HG02870 (cell line): ENCODE data around the gene FOXF1.

ENCODE experiments used
- ATAC-seq: cut with Tn5 transposase; IDR thresholded peaks from one replicate; pipeline ENCODE4 v1.9.1; 2021; ENCODE audit warnings: mild to moderate bottlenecking, moderate library complexity; ENCODE audit not compliant: unreplicated experiment

FOXF1 gene

DNA sequence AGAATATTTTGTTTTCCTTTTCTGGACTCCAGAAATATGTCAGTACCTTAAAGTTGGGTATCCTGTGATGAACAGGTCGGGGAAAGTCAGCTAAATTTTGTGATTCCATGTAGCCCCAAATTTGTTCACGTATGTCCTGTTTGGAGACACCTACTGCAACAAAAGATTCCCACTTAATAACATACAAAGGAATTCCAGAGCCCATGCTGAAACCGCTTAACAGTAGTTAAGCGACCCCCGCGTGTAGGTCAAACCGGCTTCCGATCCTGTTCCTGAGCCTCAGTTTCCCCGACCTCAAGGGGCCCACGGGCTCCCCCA, 44.2 kb downstream of the FOXF1 start:
- ATAC-seq, result no peak

DNA sequence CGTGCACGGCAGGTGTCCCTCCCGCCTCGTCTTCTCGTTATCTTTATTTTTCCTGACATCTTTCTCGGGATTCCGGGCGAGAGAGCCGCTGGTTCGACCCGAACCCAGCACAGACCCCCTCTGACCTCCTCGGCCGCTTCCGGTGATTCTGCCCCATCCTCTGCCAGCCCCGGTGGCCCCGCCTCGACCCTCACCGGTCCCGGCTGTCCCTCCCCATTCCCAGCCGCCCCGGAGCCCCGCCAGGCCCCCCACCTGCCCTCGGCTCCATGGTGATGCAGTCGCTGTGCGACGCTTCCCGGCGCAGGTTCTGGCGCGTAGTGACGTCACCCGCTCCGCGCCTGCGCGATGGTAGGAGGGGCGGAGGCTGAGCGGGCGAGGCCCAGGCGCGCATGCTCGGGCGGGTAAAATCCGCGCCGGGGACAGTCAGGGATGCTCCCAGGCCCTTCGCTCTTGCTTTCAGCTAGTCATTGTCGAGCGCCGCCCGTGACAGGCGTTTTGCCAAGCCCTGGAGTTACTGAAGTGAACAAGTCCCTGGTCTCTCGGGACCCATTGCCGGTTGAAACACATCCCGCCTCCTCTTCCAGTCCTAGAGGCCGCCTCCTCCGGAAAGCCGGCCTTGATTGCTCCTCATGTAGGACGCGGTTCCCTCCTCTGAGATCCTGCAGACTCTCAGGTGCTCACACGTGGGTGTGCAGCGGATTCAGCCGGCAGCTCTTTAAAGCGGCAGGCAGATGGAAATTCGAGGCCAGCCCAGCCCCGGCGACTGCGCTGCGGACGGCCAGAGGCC, 44.8 kb downstream of the FOXF1 start, which contains the start of gene MTHFSD:
TSS of gene MTHFSD (minus strand) at position 319 of the 787 bp plus-strand sequence. CDS start at position 268, 51 bp downstream.
- ATAC-seq, result peak; percentile 82

DNA sequence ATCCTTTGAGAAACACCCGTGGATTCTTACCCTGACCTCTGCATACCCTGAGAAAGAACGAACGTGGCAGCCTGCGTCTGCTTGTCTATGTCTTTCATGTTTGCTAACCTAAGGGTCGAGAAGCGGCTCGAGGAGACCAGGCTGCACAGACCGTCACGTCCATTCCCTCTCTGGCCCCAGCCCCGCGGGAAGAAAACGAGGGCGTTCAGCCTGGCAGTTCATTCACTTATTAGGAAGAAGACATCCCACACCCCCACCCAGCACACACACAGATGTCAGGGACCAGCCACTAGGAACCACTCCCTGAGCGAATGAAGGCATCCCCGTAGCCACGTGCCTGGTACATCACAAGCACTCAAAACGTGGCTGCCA, 45.4 kb downstream of the FOXF1 start:
- no peak for ATAC-seq

DNA sequence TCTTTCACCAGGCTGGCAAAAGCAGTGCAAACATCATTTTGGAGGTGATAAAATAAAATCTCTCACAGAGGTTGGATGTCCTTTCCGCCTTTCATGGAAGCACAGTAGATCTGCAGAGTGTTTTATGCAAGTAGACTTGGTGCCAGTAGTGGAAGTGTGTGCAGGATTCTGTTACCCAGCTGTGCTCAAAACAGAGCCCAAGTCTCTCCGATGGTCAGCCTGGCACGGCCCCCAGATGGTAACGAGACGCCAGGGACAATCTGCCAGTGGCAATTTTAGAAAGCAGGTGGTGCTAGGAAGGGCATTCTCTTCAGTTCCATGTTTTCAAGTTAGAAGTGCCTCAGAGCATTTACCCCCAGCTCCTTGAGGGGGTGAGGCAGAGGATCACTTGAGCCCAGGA, 46.2 kb downstream of the FOXF1 start:
- ATAC-seq, result no peak

DNA sequence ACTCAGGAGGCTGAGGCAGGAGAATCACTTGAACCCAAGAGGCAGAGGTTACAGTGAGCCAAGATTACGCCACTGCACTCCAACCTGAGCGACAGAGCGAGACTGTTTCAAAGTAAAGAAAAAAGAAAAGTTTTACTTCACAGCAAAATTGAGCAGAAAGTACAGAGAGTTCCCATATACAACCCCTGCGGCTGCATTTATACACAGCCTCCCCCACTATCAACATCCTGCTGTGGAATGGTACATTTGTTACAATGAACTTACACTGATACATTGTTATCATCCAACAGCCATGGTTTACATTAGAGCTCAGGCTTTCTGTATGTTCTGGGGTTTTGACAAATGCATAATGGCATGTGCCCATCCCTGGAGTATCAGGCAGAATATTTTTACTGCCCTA, 47.3 kb downstream of the FOXF1 start:
- ATAC-seq, result no peak

DNA sequence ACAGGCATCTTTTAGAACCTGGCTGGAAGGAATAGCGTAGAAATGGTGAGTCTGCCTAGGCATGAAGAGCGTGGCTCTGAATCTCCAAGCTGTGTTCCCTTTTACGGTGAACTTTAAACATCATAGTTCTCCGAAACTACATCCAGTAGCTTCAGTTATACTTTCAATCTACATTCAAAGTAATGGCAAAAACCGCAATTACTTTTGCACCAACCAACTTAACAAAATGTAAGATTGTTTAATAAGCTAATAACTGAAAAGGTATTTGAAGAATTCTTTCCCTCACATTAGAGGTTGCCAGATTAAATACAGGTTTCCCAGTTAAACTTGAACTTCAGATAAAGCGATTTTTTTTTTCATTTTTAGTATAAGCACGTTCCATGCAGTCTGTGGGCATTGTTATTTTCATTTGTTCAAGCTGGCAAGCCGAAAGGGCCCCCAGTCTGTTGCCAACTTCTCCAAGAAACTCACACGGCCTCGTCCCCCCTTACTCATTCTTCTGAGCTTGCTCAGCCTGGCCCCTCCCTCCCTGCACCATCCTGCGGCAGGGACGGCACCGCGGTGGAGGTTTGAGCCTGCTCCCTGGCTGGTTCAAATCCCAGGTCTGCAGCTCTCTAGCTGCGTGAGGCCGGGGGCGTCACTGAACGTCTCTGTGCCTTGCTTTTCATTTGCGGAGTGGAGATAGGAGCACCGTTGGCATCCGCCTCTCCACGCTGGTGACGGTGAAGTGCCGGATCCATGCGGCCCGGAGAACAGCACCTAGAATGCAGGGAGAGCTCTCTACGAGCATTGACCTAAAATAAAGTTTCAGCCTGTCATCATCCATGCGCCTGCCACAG, 48.2 kb downstream of the FOXF1 start:
- no peak for ATAC-seq

DNA sequence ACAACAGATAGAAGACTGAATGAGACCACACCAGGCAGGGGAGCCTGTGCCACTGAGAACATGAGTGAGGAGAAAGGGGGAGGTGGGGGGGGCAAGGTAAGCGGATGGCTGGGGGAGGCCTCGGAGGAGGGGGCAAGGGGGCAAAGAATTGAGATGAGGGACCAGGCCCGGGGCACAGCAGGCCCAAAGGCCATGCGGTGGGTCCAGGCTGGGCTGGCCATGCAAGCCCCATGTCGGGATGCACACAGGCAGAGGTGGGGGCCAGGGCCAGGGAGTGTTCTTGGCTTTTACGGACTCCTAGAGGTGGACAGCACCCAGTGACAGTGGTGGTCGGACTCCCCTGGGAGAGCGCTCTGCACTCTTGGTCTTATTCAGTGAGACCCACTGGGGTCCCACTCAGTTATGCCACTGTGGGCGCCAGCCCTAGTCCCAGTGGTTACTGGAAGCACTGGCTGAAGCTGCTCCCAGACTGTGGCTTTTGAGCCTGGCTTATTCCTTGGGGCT, 49.5 kb downstream of the FOXF1 start:
- ATAC-seq, result no peak

- no peak for ATAC-seq
Measured at GRCh38 chr16:86562356-86562755, 52.0 kb downstream of the FOXF1 start.

- no peak for ATAC-seq
Measured at GRCh38 chr16:86563469-86564345, 53.4 kb downstream of the FOXF1 start.
